OCI-LY3 (cell line): ENCODE results near the gene VIL1.

Experiments
- EZH2phosphoT487 ChIP-seq: fragments of 200-600 bp; shearing (Covaris generic); IDR thresholded peaks from 2 replicates; pipeline ENCODE4 v1.6.1; 2018; ENCODE audit warnings: antibody characterized with exemption, mixed run types, low read depth
- TF ChIP-seq, protein P1 (sequence below): fragments of 200-600, 300-600 bp; sonication (generic); IDR thresholded peaks from 2 replicates; pipeline ENCODE4 v1.5.1; 2014; ENCODE audit warnings: antibody characterized with exemption, low read length, low read depth

DNA sequence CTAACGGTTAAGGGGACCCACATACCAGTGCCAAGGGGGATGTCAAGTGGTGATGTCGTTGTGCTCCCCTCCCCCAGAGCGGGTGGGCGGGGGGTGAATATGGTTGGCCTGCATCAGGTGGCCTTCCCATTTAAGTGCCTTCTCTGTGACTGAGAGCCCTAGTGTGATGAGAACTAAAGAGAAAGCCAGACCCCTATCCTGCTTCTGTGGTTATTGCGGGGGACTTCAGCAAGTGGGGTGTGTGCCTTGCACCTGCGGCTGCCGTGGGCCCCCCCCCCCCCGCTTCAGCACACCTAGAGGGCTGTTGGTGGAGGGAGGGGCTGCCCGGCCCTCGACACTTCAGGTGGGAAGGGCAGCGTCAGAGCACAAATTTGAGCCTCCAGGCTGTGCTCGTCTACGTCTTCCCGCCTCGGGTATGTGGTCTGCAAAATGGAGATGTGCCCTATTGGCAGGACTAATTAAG is 13.1 kb upstream of the VIL1 start:
- TF ChIP-seq, protein P1, sequence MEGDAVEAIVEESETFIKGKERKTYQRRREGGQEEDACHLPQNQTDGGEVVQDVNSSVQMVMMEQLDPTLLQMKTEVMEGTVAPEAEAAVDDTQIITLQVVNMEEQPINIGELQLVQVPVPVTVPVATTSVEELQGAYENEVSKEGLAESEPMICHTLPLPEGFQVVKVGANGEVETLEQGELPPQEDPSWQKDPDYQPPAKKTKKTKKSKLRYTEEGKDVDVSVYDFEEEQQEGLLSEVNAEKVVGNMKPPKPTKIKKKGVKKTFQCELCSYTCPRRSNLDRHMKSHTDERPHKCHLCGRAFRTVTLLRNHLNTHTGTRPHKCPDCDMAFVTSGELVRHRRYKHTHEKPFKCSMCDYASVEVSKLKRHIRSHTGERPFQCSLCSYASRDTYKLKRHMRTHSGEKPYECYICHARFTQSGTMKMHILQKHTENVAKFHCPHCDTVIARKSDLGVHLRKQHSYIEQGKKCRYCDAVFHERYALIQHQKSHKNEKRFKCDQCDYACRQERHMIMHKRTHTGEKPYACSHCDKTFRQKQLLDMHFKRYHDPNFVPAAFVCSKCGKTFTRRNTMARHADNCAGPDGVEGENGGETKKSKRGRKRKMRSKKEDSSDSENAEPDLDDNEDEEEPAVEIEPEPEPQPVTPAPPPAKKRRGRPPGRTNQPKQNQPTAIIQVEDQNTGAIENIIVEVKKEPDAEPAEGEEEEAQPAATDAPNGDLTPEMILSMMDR, result no peak
- no peak for TF ChIP-seq EZH2phosphoT487
